LoVo (cell line): ENCODE results near the gene RFX8.
"Not testable (repeated sequence)": the region's sequence is repeated elsewhere in the genome, so short reads cannot be mapped to it uniquely, and the experiment has no call there.

Experiments used
- DNase-seq: peaks from one replicate; pipeline ENCODE4 v3.0.0-alpha.2; 2016; ENCODE audit warnings: low spot score

The RFX8 gene

GRCh38 chr2:101440127-101440738 lies 34.7 kb downstream of the RFX8 start:
- no peak for DNase-seq

- no peak for DNase-seq
Observed at GRCh38 chr2:101439716-101440115, 35.2 kb downstream of the RFX8 start.

- DNase-seq = not testable (repeated sequence)
Observed at GRCh38 chr2:101438555-101438954, 36.4 kb downstream of the RFX8 start.

GRCh38 chr2:101435001-101435862 lies 39.7 kb downstream of the RFX8 start:
- no peak for DNase-seq

DNA sequence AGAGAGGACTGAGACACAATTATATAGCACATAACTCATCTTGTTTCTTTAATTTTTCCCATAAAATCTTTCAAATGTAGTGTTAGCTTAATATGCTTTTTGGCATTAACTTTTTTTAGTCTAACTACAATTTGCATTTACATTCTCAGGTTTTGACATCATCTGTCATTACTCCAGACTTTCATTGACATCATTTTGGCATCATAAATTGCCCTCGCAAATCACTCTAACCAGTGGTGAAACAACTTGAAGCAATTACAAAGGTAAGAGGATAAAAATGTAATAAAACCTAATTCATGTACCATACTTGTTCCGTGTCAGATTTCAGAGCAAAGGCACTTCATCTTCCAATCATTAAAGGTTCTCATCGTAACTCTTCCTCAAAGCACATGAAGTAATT lies 41.4 kb downstream of the RFX8 start:
- no peak for DNase-seq

GRCh38 chr2:101432411-101433181 lies 42.3 kb downstream of the RFX8 start:
- DNase-seq = no peak

DNA sequence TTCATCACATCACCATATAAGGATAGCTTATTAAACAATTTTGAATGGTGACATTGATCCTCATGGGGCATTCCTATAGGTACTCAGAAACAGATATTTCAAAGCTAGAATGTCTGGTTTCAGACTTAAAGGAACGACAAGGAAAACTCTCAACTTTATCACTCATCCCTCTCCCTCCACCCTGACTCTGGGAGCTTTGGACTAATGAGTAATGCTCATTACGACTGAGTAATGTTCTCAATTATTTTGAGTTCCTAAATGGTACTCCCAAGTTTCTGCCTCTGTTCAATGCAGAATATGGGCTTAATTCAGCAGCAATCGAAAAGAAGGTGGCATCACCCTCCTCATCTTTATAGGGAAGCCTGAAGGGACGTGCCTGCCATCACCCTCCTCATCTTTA lies 43.4 kb downstream of the RFX8 start:
- DNase-seq = no peak

DNA sequence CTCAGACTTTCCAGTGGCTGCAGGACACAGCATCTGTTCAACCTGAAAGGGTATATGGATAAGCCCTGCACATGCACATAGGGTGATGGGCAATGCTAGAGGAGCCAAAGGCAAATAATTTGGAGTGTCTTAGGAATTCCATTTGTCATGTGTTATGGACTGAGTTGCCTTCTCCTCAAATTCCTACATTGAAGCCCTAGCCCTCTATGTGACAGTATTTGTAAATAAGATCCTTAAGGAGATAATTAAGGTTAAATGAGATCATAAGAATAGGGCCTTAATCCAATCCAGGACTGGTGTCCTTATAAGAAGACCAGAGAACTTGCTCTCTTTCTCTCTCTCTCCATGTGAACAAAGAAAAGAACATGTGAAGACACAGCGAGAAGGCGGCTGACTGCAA lies 44.8 kb downstream of the RFX8 start:
- no peak for DNase-seq

DNA sequence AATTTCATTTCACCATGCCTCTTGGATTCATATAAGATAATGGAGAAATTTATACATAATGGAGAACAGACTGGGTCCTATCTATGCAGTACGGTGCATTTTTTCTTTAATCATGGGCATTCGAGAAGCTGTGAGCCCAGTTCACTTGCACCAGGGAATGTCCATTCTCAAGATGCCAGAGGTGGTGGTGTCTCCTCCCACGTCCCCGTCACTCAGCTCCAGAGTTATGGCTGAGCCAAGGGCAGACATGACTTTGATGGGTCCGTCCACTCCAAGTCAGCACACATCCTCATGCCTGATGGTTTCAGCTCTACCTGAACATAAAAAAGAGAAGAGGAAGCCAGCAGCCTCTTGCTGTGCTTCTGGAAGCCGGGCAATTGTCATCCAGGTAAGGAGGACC lies 45.5 kb downstream of the RFX8 start:
- no peak for DNase-seq

DNA sequence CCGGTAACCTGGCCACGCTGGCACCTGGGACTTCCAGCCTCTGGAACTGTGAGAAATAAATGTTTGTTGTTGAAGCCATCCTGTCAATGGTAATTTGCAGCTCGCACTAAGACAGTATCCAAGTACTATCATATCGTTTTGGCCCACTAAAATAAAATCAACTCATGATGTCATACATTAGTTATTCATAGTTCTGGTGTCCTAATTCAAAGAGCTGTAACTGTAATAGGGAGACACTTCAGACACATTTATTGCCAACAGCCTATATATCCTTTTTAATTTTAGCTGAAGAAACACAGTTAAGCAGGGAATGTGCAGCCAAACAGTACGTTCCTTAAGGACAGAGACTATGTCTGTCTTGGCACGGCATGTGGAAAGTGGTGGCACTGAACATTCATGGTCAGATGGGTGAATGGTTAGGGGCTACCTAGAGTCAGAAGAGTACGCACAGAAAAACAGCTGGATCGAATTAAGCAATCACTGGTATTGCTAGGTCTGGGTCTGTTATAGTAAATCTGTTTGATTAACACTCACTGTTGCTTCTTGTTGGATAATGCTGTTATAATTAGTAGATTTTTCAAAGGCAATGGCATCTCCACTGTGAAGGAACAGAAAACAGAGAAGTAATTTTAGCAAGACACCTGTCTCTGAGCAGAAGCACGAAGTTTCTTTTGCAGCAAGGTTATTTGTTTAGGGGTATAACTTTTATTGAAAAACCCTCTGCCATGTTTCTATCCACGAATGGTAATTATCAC lies 46.3 kb downstream of the RFX8 start:
- DNase-seq = no peak

- DNase-seq = no peak
Observed at GRCh38 chr2:101427743-101428142, 47.2 kb downstream of the RFX8 start.

DNA sequence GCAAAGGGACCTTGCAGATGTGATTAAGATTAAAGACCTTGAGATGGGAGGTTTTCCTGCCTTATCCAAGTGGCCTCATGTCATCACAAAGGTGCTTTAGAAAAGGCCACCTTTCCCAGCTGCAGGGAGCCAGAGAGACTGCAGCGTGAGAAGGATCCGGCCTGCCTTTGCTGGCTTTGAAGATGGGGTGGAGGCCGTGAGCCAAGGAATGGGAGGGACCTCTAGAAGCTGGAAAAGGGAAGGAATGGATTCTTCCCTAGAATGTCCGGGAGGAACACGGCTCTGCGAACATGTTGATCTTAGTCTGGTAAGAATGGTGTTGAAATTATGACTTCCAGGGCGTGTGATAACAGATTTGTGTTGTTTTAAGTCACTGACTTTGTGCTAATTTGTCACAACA lies 47.7 kb downstream of the RFX8 start:
- DNase-seq = no peak

DNA sequence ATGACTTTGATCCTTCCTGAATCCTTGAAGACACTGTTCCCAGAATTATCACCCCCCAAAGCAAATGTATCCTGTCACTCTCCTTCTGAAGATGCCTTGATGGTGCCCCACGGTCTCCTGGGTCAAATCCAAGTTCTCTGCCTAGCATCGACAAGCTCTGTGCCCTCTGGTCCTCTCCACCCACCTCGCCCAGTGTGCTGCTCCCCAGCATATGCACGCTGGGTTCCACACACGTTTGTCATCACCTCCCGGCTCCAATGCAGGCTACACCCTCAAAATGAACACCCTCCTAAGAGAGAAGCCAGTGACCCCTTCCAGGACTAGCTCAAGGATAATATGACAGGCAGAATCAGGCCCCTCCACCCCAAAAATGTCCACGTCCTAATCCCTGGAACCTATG lies 48.1 kb downstream of the RFX8 start:
- no peak for DNase-seq

GRCh38 chr2:101420623-101421022 lies 54.3 kb downstream of the RFX8 start:
- DNase-seq = no peak

DNA sequence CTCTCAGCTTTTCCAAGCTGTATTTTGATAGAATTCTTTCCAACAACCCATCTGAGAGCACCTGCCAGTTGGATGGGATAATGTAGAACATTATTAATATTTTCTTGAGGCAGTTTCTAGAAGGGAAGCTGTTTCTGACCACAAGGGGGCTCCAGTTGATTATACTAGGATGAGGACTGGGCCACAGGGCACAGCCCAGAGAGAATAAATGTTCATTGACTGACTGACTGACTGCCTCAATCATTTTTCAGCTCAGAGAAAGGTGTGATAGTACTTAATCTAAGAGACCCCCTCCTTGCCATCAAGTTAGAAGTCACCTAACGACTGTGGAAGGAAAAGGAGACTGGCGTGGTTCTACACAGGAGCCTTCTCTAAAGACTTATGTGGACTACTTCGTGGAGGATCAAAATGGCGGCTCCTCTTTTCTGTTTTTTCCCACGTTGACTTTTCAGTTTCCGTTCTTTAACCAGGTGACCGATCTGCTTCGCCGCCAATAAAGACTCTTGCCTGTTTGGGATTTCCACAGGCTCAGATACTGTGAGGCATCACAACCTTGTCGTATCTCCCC lies 55.7 kb downstream of the RFX8 start:
- peak; percentile 47 for DNase-seq

DNA sequence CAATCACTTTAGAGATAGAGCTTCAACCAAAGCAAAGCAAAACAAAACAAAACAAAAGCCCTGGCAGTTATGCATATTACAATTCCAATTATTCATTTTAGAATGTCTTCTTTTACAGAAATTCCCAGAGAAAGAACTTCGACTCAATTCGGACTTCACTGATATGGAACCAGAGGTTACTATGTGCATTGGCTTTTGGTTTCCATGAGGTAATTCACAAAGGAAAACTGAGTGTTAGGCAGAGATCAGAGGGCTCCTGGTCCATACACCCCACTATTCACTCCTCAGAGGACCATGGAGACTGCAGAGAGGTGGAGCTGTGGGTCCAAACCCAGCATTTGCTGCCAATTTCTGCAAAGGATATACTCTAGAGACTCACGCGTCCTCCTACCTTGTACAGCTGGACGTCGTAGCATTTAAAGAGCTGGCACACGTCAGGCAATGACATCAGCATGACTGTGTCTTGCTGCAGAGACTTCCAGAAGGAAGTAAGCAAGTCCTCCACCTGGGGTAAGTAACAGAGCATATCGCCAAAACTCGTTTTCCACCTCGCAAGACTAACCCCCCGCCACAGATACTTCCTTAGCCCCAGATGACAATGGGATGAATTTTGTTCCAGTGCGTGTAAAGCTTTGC lies 56.3 kb downstream of the RFX8 start:
- no peak for DNase-seq

- DNase-seq = no peak
Observed at GRCh38 chr2:101416609-101417008, 58.3 kb downstream of the RFX8 start.

DNA sequence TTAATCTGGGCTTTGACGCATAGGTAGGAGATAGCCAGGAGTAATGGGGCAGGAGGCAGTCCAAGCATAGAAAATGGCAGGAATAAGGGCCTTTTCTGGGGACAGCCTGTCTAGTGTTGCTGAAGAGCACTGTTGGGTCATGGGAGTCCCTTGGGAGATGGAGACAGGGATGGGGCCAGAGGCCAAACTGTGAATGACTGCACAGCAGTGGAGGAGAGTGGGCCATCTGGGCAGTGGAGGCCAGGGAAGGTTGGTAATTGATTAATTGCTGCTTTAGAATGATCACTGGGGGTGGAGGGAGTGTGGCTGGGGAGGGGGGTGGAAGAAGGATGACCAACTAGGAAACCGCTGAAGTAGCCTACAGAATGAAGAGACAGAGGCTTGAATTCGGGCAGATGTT lies 59.0 kb downstream of the RFX8 start:
- no peak for DNase-seq

GRCh38 chr2:101415220-101415619 lies 59.7 kb downstream of the RFX8 start:
- DNase-seq = no peak

GRCh38 chr2:101412092-101412694 lies 62.7 kb downstream of the RFX8 start:
- DNase-seq = no peak

DNA sequence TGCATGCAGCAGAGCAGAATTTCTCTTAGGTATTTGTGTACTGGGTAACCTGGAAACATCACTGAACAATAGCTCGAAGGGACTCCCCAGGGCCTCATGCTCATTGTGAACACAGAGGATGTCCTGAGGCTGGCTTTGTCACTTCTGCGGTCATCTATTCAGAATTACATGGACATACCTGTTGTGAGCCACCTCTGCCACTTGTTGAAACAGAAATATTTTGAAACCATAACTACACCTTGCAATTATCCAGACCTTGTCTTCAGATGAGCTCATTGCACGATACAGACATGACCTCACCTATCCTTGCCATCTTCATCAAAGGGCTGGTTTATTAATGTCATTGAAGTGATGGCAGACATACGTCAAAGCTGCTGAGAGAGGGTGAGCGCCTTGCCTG lies 64.2 kb downstream of the RFX8 start:
- no peak for DNase-seq
